H9 (cell line): ENCODE data around the gene TAOK1. TPM values are rescaled to one million over a fixed set of nuclear protein-coding genes. Genes with fewer than 3 reads are reported as not detected.
A peak's percentile ranks its signal among the peaks of the same experiment; 100 is the strongest.

Experiments
- DNase-seq: peaks from one replicate; pipeline ENCODE4 v3.0.0-alpha.2; 2017
- H2AFZ ChIP-seq: one replicate; pipeline ENCODE4 v1.6.1; 2013; ENCODE audit warnings: mild to moderate bottlenecking, low read length, control low read depth, moderate library complexity
- H2AK5ac ChIP-seq: 2 replicates; pipeline ENCODE4 v1.6.1; 2013; ENCODE audit warnings: low read length, control low read depth, mixed read lengths; ENCODE audit not compliant: insufficient read length
- H2BK120ac ChIP-seq: one replicate; pipeline ENCODE4 v1.6.1; 2013; ENCODE audit warnings: low read depth, mild to moderate bottlenecking, low read length, control low read depth, inconsistent platforms; ENCODE audit not compliant: poor library complexity, severe bottlenecking
- H2BK12ac ChIP-seq: 2 replicates; pipeline ENCODE4 v1.6.1; 2013; ENCODE audit warnings: low read length, control low read depth, mixed read lengths, low read depth; ENCODE audit not compliant: insufficient read length
- H2BK15ac ChIP-seq: 2 replicates; pipeline ENCODE4 v1.6.1; 2013; ENCODE audit warnings: low read depth, low read length, control low read depth
- H2BK20ac ChIP-seq: one replicate; pipeline ENCODE4 v1.6.1; 2013; ENCODE audit warnings: low read depth, mild to moderate bottlenecking, low read length, control low read depth, inconsistent platforms; ENCODE audit not compliant: poor library complexity, severe bottlenecking
- H2BK5ac ChIP-seq: 2 replicates; pipeline ENCODE4 v1.6.1; 2013; ENCODE audit warnings: low read length, control low read depth, mixed read lengths; ENCODE audit not compliant: insufficient read length
- H3K14ac ChIP-seq: 2 replicates; pipeline ENCODE4 v1.6.1; 2013; ENCODE audit warnings: low read length, control low read depth; ENCODE audit not compliant: insufficient read depth
- H3K18ac ChIP-seq: 2 replicates; pipeline ENCODE4 v1.6.1; 2013; ENCODE audit warnings: low read depth, mild to moderate bottlenecking, mixed read lengths, low read length, control low read depth; ENCODE audit not compliant: insufficient read length
- H3K23ac ChIP-seq: 2 replicates; pipeline ENCODE4 v1.6.1; 2013; ENCODE audit warnings: low read length, control low read depth, mixed read lengths, low read depth; ENCODE audit not compliant: insufficient read length
- H3K23me2 ChIP-seq: 2 replicates; pipeline ENCODE4 v1.6.1; 2013; ENCODE audit warnings: low read depth, mild to moderate bottlenecking, mixed read lengths, low read length, control low read depth; ENCODE audit not compliant: insufficient read length, poor library complexity, severe bottlenecking
- H3K27ac ChIP-seq: 2 replicates; pipeline ENCODE4 v1.5.1; 2013; ENCODE audit warnings: low read length, control low read depth, mixed read lengths, low read depth; ENCODE audit not compliant: insufficient read length
- H3K27me3 ChIP-seq: 2 replicates; pipeline ENCODE4 v1.6.1; 2013; ENCODE audit warnings: low read length, control low read depth, inconsistent platforms; ENCODE audit not compliant: insufficient read depth
- H3K4ac ChIP-seq: 2 replicates; pipeline ENCODE4 v1.6.1; 2013; ENCODE audit warnings: low read depth, mild to moderate bottlenecking, control low read depth, inconsistent platforms, low read length, moderate library complexity
- H3K4me1 ChIP-seq: 2 replicates; pipeline ENCODE4 v1.6.1; 2013; ENCODE audit warnings: low read length, control low read depth, inconsistent platforms; ENCODE audit not compliant: insufficient read depth
- H3K4me2 ChIP-seq: 2 replicates; pipeline ENCODE4 v1.6.1; 2013; ENCODE audit warnings: low read length, control low read depth, mixed read lengths; ENCODE audit not compliant: insufficient read length, insufficient read depth
- H3K56ac ChIP-seq: 2 replicates; pipeline ENCODE4 v1.6.1; 2013; ENCODE audit warnings: low read depth, mild to moderate bottlenecking, mixed read lengths, low read length, control low read depth; ENCODE audit not compliant: insufficient read length
- H3K79me1 ChIP-seq: 2 replicates; pipeline ENCODE4 v1.6.1; 2013; ENCODE audit warnings: low read depth, mild to moderate bottlenecking, moderate library complexity, low read length, control low read depth, inconsistent platforms; ENCODE audit not compliant: insufficient read depth, poor library complexity, severe bottlenecking
- H3K79me2 ChIP-seq: 2 replicates; pipeline ENCODE4 v1.6.1; 2013; ENCODE audit warnings: low read length, control low read depth, inconsistent platforms; ENCODE audit not compliant: insufficient read depth
- H3K9ac ChIP-seq: 2 replicates; pipeline ENCODE4 v1.6.1; 2013; ENCODE audit warnings: low read length, control low read depth, mixed read lengths; ENCODE audit not compliant: insufficient read length; ENCODE audit errors: extremely low read depth
- H3K9me3 ChIP-seq: one replicate; pipeline ENCODE4 v1.6.1; 2013; ENCODE audit warnings: low read depth, low read length, inconsistent platforms; ENCODE audit not compliant: control insufficient read depth
- H3T11ph ChIP-seq: one replicate; pipeline ENCODE4 v1.6.1; 2013; ENCODE audit warnings: mild to moderate bottlenecking, low read length, control low read depth, inconsistent platforms
- H4K20me1 ChIP-seq: one replicate; pipeline ENCODE4 v1.6.1; 2013; ENCODE audit not compliant: control insufficient read depth, insufficient read length, insufficient read depth
- H4K5ac ChIP-seq: 2 replicates; pipeline ENCODE4 v1.6.1; 2013; ENCODE audit warnings: low read depth, mild to moderate bottlenecking, mixed read lengths, low read length, control low read depth; ENCODE audit not compliant: insufficient read length
- H4K8ac ChIP-seq: replicated peaks from 2 replicates; pipeline ENCODE4 v1.6.1; 2013; ENCODE audit warnings: low read length, control low read depth, mixed read lengths, low read depth; ENCODE audit not compliant: insufficient read length
- H4K91ac ChIP-seq: 2 replicates; pipeline ENCODE4 v1.6.1; 2013; ENCODE audit warnings: low read depth, mild to moderate bottlenecking, moderate library complexity, mixed read lengths, low read length, control low read depth; ENCODE audit not compliant: insufficient read length
- H3K27ac Mint-ChIP-seq, 3 experiments: 2 replicates in 2 of 3; 3 replicates in 1 of 3; pipeline ENCODE4 v1.8.0; 2020 to 2021; ENCODE audit warnings: mixed read lengths in 3 of 3, mild to moderate bottlenecking in 1 of 3, moderate library complexity in 1 of 3
- H3K27me3 Mint-ChIP-seq: 2 replicates; pipeline ENCODE4 v1.8.0; 2021; ENCODE audit warnings: low read depth, mild to moderate bottlenecking, moderate library complexity, mixed read lengths
- H3K36me3 Mint-ChIP-seq, 3 experiments: 2 replicates in 2 of 3; 3 replicates in 1 of 3; pipeline ENCODE4 v1.8.0; 2020 to 2021; ENCODE audit warnings: low read depth in 3 of 3, mixed read lengths in 3 of 3; ENCODE audit not compliant: insufficient read depth in 1 of 3
- H3K4me1 Mint-ChIP-seq, 2 experiments: 2 replicates each; pipeline ENCODE4 v1.8.0; 2020; ENCODE audit warnings: mixed read lengths in 2 of 2
- H3K4me3 Mint-ChIP-seq, 2 experiments: 2 replicates in 1 of 2; 3 replicates in 1 of 2; pipeline ENCODE4 v1.8.0; 2020 to 2021; ENCODE audit warnings: mild to moderate bottlenecking in 2 of 2, mixed read lengths in 2 of 2, moderate library complexity in 1 of 2
- H3K9me3 Mint-ChIP-seq, 2 experiments: 2 replicates in 1 of 2; 3 replicates in 1 of 2; pipeline ENCODE4 v1.8.0; 2020; ENCODE audit warnings: mild to moderate bottlenecking in 2 of 2, mixed read lengths in 2 of 2, moderate library complexity in 1 of 2
- CTCF ChIP-seq: fragments of 200-600 bp; sonication (generic); conservative IDR thresholded peaks from 3 replicates; pipeline ENCODE4 v1.8.0; 2021; ENCODE audit warnings: antibody characterized with exemption, mild to moderate bottlenecking
- WGBS: extraction: QIAGEN DNeasy Blood & Tissue Kit; methylation state at CpG from one replicate; pipeline ENCODE4 v1.1.7; 2013; ENCODE audit warnings: missing lambda C conversion rate, low lambda C conversion rate, mixed read lengths; ENCODE audit not compliant: insufficient read length; ENCODE audit errors: extremely low coverage; 5-methylcytosine and 5-hydroxymethylcytosine counted together
- total RNA-seq: library from RNA; stranded (reverse); gene quantifications from 2 replicates; pipeline ENCODE4 v1.2.1, GENCODE V29; 2021

The TAOK1 gene
- total RNA-seq, 1 experiment from 2014 or later, result 93.0 TPM

GRCh38 chr17:29510953-29511352 is 120.8 kb downstream of the TAOK1 start:
- H4K5ac ChIP-seq, result no peak overlapping the region
- Mint-ChIP-seq H3K4me3 (no peak overlapping the region), H3K4me1 (no peaks in the 10 kb centered on the region), H3K27me3 (no peaks in the 10 kb centered on the region), H3K36me3 (peaks cover 18 to 61% (median 45%) of the 10 kb centered on the region in 3 experiments), H3K9me3 (no peaks in the 10 kb centered on the region), H3K27ac (peak overlapping the region in 1 of 3 experiments; percentile 83; a peak in 2 of 7 replicates)
- H3K56ac ChIP-seq, result no peak overlapping the region
- no peak for TF ChIP-seq CTCF
- H3K18ac ChIP-seq, result no peak overlapping the region
- no peak overlapping the region for H4K8ac ChIP-seq
- no peaks in the 10 kb centered on the region for H3K9me3 ChIP-seq
- no peak overlapping the region for H2AK5ac ChIP-seq
- H2BK12ac ChIP-seq, result no peak overlapping the region
- no peak overlapping the region for H3K9ac ChIP-seq
- no peak overlapping the region for H2BK20ac ChIP-seq
- H3K79me1 ChIP-seq, result no peaks in the 10 kb centered on the region
- H4K20me1 ChIP-seq, result no peaks in the 10 kb centered on the region
- H2BK120ac ChIP-seq, result no peak overlapping the region
- H3K79me2 ChIP-seq, result no peaks in the 10 kb centered on the region
- H3K27ac ChIP-seq, result no peak overlapping the region
- no peak overlapping the region for H2AFZ ChIP-seq
- no peaks in the 10 kb centered on the region for H3K27me3 ChIP-seq
- no peak for DNase-seq
- no peak overlapping the region for H4K91ac ChIP-seq
- no peak overlapping the region for H3K4ac ChIP-seq
- no peak overlapping the region for H2BK15ac ChIP-seq
- no peak overlapping the region for H3K4me2 ChIP-seq
- H3K14ac ChIP-seq, result no peak overlapping the region
- no peak overlapping the region for H2BK5ac ChIP-seq
- H3K23me2 ChIP-seq, result no peaks in the 10 kb centered on the region
- WGBS, result no CpG with 5 or more reads among the region's 6 CpGs
- H3K23ac ChIP-seq, result no peak overlapping the region
- no peak overlapping the region for H3T11ph ChIP-seq
- H3K4me1 ChIP-seq, result no peaks in the 10 kb centered on the region
